WTC11 (cell line): ENCODE data around the gene UPF2.

Experiments
- ETV6 ChIP-seq: sonication (generic); formaldehyde crosslinking; IDR thresholded peaks from 2 replicates; pipeline ENCODE4 v1.8.1; 2022; ENCODE audit warnings: mild to moderate bottlenecking, missing genetic modification reagents
- MAX ChIP-seq: sonication (generic); formaldehyde crosslinking; IDR thresholded peaks from 2 replicates; pipeline ENCODE4 v1.8.0; 2022; ENCODE audit warnings: mild to moderate bottlenecking, missing genetic modification reagents
- NFYB ChIP-seq: sonication (generic); formaldehyde crosslinking; conservative IDR thresholded peaks from 2 replicates; pipeline ENCODE4 v1.8.0; 2022; ENCODE audit warnings: low read depth, missing genetic modification reagents
- TEAD4 ChIP-seq: sonication (generic); formaldehyde crosslinking; IDR thresholded peaks from 2 replicates; pipeline ENCODE4 v1.8.0; 2022; ENCODE audit warnings: mild to moderate bottlenecking, missing genetic modification reagents
- ZNF263 ChIP-seq: sonication (generic); formaldehyde crosslinking; IDR thresholded peaks from 2 replicates; pipeline ENCODE4 v1.8.1; 2022; ENCODE audit warnings: low read depth, mild to moderate bottlenecking, moderate library complexity, missing genetic modification reagents
- ZNF317 ChIP-seq: sonication (generic); formaldehyde crosslinking; IDR thresholded peaks from 2 replicates; pipeline ENCODE4 v1.8.1; 2023; ENCODE audit warnings: low read depth, mild to moderate bottlenecking, moderate library complexity, missing genetic modification reagents, borderline replicate concordance
- TF ChIP-seq, protein P1 (sequence below): fragments of 200-600 bp; IDR thresholded peaks from 2 replicates; pipeline ENCODE4 v1.8.0; 2022; ENCODE audit warnings: antibody characterized with exemption
- TF ChIP-seq, protein P2 (sequence below): sonication (generic); formaldehyde crosslinking; IDR thresholded peaks from 2 replicates; pipeline ENCODE4 v1.8.1; 2023; ENCODE audit warnings: mild to moderate bottlenecking, missing genetic modification reagents, moderate library complexity

- TF ChIP-seq ETV6 (CRISPR knock-in tag), result no peak
- TF ChIP-seq NFYB (CRISPR knock-in tag), result no peak
- TF ChIP-seq ZNF317 (CRISPR knock-in tag), result no peak
- peak; percentile 75; the same call in 1 of the 2 replicates for TF ChIP-seq ZNF263 (CRISPR knock-in tag)
- TF ChIP-seq, protein P1, sequence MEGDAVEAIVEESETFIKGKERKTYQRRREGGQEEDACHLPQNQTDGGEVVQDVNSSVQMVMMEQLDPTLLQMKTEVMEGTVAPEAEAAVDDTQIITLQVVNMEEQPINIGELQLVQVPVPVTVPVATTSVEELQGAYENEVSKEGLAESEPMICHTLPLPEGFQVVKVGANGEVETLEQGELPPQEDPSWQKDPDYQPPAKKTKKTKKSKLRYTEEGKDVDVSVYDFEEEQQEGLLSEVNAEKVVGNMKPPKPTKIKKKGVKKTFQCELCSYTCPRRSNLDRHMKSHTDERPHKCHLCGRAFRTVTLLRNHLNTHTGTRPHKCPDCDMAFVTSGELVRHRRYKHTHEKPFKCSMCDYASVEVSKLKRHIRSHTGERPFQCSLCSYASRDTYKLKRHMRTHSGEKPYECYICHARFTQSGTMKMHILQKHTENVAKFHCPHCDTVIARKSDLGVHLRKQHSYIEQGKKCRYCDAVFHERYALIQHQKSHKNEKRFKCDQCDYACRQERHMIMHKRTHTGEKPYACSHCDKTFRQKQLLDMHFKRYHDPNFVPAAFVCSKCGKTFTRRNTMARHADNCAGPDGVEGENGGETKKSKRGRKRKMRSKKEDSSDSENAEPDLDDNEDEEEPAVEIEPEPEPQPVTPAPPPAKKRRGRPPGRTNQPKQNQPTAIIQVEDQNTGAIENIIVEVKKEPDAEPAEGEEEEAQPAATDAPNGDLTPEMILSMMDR, result no peak
- TF ChIP-seq MAX (CRISPR knock-in tag), result no peak
- TF ChIP-seq, protein P2, sequence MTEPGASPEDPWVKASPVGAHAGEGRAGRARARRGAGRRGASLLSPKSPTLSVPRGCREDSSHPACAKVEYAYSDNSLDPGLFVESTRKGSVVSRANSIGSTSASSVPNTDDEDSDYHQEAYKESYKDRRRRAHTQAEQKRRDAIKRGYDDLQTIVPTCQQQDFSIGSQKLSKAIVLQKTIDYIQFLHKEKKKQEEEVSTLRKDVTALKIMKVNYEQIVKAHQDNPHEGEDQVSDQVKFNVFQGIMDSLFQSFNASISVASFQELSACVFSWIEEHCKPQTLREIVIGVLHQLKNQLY, result no peak
- TF ChIP-seq TEAD4 (CRISPR knock-in tag), result no peak
Observed at GRCh38 chr10:11880151-11881029, 162.2 kb downstream of the UPF2 start.
